GM13976 (cell line): ENCODE results near the gene FCGR3B.
"Not testable (repeated sequence)": the region's sequence is repeated elsewhere in the genome, so short reads cannot be mapped to it uniquely, and the experiment has no call there.

Experiments used
- DNase-seq: peaks from one replicate; pipeline ENCODE4 v3.0.0; 2012; ENCODE audit warnings: low spot score
- in situ Hi-C: fragments of 300-500 bp; cut with MboI; formaldehyde crosslinking; loops from one replicate; pipeline ENCODE4 v1.12.0; 2022; ENCODE audit warnings: low sequenced_read_pairs, mixed read lengths, inconsistent platforms; ENCODE audit not compliant: unreplicated experiment

FCGR3B gene

DNA sequence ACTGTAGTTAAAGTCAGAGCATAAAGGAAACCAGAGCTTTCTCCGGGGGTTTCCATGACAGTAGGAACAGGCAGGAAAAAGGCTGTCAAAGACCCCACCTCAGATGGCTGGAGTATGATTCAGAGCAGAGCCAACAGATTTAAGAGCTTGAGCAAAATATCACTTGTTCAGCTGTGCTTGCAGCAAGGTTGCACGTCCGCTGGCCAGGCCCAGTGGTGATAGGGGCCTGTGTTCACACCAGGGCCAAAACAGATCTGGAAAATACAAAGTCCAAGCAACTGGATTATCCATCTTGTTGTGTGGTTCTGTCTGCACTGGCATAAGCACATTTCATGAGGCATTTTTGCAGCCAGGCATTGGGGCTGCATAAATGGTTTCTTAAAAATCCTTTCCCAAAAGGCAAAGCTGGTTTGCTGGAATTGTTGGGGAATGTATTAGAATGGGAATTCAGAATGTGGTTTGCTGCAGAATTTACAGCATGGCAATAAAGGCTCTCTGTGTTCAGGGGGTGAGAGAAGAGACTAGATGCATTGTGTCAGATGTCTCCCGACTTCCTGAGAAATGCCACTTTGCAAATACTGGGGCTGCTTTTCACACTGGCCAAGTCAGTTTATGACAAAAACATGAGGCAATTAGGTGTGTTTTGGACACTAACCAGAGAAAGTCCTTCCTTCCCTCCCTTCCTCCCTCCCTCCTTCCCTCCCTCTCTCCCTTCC, 36.5 kb downstream of the FCGR3B start:
- DNase-seq, in situ Hi-C loops: not testable (repeated sequence)

- in situ Hi-C loops, DNase-seq: not testable (repeated sequence)
Measured at GRCh38 chr1:161593092-161593755, 37.8 kb downstream of the FCGR3B start.

GRCh38 chr1:161592586-161592985, 38.4 kb downstream of the FCGR3B start:
- DNase-seq, in situ Hi-C loops: not testable (repeated sequence)

DNA sequence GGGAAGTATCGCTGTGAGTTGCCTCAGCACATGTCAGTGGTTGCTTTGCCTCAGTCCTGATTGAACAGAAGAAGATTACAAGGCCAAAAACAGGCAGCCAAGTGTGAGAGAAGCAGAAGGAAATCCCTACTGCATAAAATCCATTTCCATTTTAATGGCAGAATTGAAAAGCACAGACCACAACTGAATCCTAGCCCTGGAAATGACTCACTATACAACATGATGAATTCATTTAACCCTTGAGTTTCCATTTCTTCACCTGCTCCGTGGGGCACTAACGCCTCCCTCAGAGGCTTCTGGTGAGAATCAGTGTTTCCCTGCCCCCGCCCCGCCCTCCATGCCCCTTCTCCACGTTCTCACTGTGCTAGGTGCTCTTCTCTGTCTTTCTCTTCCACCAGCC, 41.1 kb downstream of the FCGR3B start:
- in situ Hi-C loops: not testable (repeated sequence)

DNA sequence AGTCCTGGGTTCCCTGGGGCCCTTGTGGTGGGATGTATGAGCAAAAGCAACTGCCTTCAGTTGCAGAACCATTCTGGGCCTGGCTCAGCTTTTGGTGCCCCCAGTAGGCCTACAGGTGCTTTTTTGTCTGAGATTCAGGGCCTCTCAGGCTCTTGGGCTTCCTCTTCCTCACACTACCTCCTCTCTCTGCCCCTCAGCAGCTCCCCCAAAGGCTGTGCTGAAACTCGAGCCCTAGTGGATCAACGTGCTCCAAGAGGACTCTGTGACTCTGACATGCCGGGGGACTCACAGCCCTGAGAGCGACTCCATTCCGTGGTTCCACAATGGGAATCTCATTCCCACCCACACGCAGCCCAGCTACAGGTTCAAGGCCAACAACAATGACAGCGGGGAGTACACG, 41.6 kb downstream of the FCGR3B start:
- DNase-seq, in situ Hi-C loops: not testable (repeated sequence)

More for the DNA sequence above, 41.1 kb downstream of the FCGR3B start:
- DNase-seq: not testable (repeated sequence)

GRCh38 chr1:161588596-161588995, 42.4 kb downstream of the FCGR3B start:
- in situ Hi-C loops, DNase-seq: not testable (repeated sequence)

GRCh38 chr1:161582882-161583281, 48.1 kb downstream of the FCGR3B start:
- in situ Hi-C loops, DNase-seq: not testable (repeated sequence)

GRCh38 chr1:161580879-161581537, 50.0 kb downstream of the FCGR3B start:
- in situ Hi-C loops, DNase-seq: not testable (repeated sequence)

DNA sequence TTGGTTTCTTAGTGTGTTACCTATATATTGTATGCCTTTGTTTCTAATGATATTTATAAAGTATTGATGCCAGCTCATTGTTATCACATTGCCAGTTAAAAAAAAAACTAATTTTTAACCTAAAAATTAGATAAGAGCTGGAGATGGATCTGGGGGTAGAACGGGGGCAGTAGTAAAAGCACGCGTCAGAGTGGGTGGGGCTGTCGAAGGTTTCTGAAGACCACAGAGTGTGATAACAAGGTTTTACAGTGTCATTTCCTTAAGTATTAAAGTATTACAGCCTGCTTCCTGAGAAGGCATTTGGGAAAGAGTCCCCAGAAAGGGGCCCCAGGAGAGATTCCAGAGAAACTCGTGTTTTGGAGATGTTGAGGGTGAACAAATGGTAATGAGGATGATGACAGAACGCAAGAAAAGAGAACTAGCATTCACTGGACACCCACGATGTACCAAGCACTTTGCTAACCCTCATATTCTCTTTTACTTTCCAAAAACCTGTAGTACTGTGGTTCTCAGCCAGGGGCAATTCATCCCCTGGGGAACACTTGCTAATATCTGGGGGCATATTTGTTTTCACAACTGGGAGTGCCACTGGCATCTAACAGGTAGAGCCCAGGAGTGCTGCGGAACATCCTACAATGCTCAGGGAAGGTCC, 51.0 kb downstream of the FCGR3B start:
- DNase-seq, in situ Hi-C loops: not testable (repeated sequence)

DNA sequence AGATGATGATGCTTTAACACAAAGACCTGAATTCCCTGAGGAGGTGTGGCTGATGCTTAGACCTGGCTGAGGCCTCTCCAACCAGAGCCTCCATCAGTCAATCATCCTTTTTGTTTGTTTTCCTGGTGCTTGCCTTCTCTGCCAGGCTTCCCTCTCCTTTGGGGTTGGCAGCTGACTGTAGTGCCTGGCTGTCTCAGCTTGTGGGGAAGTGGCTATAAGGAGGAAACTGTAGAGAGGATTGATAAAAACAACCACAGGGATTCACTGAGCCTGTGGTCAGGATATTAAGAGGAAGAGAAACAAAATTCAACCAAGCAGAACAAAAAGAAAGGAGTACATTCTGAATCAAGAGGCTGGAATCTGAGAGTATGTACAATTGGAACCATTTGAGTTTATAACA, 54.3 kb downstream of the FCGR3B start:
- DNase-seq, in situ Hi-C loops: not testable (repeated sequence)
